Stimulated activated CD8-positive, alpha-beta memory T cell treated with anti-CD3 and anti-CD28 coated beads, Interleukin-4, amount 100 ng/mL, for 4 hours (primary cell): ENCODE results near the gene TYW1B.
A peak's percentile ranks its signal among the peaks of the same experiment; 100 is the strongest.
"Not testable (repeated sequence)": the region's sequence is repeated elsewhere in the genome, so short reads cannot be mapped to it uniquely, and the experiment has no call there.

ENCODE experiments used
- DNase-seq, 2 donors: peaks; one replicate each; pipeline ENCODE4 v3.0.0-alpha.2; 2020; ENCODE audit warnings: low read depth in 2 of 2, low spot score in 1 of 2

Gene TYW1B, protein sequence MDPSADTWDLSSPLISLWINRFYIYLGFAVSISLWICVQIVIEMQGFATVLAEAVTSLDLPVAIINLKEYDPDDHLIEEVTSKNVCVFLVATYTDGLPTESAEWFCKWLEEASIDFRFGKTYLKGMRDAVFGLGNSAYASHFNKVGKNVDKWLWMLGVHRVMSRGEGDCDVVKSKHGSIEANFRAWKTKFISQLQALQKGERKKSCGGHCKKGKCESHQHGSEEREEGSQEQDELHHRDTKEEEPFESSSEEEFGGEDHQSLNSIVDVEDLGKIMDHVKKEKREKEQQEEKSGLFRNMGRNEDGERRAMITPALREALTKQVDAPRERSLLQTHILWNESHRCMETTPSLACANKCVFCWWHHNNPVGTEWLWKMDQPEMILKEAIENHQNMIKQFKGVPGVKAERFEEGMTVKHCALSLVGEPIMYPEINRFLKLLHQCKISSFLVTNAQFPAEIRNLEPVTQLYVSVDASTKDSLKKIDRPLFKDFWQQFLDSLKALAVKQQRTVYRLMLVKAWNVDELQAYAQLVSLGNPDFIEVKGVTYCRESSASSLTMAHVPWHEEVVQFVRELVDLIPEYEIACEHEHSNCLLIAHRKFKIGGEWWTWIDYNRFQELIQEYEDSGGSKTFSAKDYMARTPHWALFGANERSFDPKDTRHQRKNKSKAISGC

DNA sequence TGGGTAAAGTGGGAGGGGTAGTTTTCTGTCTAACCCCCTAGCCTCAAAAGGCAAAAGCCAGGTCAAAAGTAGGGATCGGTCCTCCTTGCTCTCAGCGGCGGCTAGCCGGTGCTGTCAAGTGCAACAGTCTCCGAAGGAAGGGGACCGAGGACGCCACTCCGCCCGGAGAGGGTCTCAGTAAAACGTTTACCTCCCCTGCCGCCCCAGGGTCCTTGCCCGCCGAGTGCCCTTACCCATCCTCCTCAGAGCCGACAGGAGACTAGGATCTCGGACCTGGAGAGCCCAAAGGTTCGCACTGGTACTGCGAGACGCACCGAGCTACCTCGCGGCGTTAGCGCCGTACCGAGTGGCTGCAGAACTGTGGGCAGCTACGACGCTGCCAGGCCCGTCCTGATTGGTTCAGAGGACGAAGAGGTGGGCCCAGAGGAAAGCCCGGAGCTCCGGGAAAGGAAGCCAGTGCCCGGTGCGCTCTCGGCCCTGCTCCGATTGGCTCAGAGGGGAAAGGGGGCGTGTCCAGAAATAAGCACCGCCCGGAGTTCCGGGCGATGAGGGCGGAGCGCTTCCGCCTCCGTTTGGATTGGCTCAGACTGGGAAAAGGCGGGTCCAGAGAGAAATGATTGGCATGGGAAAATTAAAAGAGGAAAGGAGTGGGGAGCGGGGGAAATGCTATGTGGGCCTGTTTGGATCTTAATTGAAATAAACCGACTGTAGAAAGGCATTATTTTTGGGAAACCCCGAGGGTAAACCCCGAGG lies at the start of gene TYW1B:
TSS of gene TYW1B (minus strand) at position 362 of the 753 bp plus-strand sequence. CDS start at position 237, 125 bp downstream.
- peak; percentile 91 to 94 for DNase-seq

DNA sequence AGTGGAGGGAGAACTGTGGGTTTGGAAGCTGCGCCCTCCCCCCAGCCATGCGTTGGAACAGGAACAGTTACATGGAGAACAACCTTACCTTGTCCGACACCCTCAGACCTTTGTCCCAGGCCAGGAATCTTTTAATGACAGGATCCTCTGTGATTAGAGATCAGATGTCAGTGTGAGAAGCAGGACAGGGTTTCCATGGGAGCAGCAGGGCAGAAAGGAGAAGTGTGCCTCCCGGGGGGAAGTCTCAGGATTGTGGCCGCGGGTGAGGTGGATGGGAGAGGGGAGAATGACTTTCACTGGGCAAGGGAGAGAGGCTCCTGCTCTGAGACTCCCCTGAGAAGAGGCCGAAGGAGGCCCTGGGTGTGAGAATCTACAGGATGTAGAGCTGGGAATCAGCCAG lies 39.6 kb upstream of the TYW1B start:
- not testable (repeated sequence) for DNase-seq

DNA sequence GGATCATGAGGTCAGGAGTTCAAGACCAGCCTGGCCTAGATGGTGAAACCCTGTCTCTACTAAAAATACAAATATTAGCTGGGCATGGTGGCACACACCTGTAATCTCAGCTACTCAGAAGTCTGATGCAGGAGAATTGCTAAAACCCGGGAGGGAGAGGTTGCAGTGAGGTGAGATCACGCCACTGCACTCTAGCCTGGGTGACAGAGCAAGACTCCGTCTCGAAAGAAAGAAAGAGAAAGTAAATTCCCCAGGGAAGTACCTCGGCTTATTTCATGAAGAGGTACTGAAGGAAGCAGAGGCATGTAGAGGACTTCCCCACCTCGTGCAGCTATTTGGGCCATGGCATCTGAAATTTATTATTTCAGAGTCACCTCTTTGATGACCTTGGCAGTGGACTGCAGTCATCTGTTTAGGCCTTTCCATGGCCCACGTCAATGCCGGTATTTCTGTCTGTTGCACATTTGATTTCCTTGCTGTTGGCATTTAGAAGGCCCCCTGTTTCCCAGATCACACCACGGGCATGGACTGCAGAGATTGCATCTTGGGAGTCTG lies 30.9 kb upstream of the TYW1B start:
- DNase-seq: not testable (repeated sequence)

DNA sequence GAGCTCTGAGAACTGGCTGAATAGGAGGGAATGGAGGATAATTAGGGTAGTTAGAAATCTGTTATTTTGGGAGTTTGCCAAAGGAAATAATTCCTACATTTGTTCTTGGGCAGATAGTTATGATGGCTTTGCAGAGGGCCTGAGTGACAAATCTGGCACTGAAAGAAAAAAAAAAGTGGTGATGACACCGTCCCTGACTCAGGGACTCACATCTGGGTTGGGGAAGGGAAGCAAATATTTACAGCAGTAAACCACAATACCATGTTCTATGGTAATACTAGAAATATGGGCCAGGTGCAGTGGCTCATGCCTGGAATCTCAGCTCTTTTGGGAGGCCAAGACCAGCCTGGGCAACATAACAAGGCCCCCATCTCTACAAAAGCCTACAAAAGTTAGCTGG lies 29.9 kb upstream of the TYW1B start:
- not testable (repeated sequence) for DNase-seq

DNA sequence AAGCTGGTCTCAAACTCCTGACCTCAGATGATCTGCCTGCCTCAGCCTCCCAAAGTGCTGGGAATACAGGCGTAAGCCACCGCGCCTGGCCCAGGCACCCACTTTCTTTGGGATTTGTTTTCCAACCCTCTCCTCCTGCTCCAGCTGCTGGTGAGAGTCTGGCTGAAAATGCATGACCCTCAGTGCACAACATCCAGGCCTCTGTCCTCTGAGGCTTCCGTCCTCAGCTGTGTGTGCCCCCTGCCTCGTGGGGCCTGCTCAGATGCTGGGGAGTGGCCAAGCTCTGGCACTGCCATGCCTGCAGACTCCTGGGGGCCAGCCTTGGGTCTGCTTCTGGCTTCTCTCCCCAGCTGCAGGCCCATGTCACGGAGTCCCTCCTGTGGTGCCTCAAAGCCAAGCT lies 27.3 kb upstream of the TYW1B start:
- DNase-seq: not testable (repeated sequence)

DNA sequence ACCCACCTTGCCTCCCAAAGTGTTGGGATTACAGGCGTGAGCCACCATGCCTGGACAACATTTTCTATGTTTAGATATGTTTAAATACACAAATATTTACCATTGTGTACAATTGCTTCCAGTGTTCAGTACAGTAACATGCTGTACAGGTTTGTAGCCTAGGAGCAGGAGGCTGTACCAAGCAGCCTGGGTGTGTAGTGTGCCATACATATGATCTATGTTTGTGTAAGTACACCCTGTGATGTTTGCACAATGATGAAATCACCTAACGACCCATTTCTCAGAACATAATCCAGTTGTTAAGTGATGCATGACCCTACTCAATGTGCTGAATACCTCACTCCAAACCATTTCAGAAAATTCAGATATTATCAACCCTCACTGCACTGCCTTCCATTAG lies 24.9 kb upstream of the TYW1B start:
- not testable (repeated sequence) for DNase-seq

DNA sequence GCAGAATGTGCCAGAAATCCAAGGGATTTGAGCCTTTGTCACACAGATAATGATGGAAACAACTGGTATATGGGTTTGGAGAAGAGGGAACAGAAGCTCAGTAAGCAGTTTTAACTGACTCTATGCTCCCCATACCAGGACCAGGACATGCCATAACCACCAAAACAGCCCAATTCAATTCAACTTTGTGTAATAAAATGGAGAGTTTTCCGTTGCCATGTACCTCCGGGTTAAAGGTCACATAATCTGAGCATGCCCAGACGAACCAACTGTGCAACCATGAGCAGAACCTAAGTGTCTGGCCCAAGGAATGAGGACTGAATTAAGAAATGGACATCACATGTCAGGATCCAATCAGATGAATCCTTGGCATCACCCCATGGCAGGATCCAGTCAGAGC lies 22.7 kb upstream of the TYW1B start:
- DNase-seq: not testable (repeated sequence)

DNA sequence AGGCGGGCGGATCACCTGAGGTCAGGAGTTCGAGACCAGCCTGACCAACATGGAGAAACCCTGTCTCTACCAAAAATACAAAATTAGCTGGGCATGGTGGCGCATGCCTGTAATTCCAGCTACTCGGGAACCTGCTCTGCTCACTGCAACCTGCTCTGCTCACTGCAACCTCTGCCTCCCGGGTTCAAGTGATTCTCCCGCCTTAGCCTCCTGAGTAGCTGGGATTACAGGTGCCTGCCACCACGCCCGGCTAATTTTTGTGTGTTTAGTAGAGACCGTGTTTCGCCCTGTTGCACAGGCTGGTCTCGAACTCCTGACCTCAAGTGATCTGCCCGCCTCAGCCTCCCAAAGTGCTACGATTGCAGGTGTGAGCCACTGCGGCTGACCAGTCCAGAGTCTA lies 16.1 kb upstream of the TYW1B start:
- DNase-seq: not testable (repeated sequence)

DNA sequence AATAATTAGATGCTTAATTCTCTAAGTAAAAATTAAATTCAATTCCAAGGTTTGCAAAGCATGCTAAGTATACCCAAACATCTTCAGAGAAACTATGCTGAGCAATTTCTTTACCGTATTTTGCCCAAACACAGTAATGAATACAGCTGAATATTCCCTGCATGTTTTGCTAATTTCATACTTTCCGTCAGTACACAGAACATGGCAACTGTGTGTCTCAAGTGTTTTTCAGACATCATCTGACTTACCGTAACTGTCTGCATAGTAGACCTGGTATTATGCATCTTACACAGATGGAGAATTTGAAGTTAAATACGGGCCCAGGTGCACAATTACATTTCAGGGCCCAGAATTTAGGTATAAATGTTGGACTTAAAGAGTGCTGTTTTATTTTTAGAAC lies 15.2 kb upstream of the TYW1B start:
- not testable (repeated sequence) for DNase-seq

DNA sequence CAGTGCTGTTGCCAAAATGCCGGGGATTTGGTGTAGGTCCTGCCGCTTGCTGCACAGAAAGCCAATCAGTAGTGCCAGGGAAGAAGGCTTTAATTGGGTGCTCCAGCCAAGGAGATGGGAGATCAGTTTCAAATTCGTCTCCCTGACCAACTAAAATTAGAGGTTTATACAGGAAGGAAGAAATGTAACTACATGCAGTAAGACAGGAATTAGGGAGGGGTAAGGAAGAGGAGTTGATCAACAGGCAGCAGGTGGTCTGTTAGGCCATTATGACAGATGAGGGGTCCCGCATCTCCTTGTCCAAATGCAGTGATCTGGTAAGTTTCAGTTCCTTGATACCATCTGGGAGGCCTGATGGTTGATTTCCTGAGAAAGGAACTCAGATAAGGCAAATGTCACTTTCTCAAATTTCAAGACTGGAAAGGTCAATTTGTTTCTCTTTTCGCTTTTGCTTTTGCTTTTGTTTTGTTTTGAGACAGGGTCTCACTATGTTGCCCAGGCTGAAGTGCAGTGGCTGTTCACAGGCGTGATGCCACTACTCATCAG lies 13.0 kb upstream of the TYW1B start:
- not testable (repeated sequence) for DNase-seq

DNA sequence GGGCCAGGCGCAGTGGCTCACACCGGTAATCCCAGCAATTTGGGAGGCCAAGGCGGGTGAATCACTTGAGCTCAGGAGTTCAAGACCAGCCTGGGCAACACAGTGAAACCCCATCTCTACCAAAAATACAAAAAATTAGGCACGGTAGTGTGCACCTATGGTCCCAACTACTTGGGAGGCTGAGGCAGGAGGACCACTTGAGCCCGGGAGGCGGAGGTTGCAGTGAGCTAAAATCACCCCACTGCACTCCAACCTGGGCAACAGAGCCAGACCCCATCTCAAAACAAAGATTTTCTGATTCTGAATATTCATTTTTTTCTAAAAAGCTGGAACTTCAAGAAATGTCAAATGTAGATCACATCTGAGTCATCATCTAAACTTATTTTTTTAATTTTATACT lies 10.3 kb upstream of the TYW1B start:
- DNase-seq: not testable (repeated sequence)

DNA sequence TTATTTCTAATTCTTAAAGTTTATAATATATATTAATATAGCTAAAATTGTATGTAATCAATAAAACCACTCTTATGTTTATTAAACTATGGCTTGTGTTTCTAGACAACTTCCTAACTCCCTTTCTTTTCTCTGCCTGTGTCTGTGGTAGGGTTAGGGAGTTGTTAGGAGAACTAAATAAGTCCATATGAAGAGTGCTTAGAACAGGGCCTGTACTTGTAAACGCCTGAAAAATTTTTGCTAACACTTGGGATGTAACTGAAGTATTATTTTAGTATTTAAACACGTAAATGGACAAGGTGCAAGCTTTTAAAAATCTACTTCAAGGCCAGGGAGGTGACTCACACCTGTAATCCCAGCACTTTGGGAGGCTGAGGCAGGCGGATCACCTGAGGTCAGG lies 9.3 kb upstream of the TYW1B start:
- DNase-seq: not testable (repeated sequence)

DNA sequence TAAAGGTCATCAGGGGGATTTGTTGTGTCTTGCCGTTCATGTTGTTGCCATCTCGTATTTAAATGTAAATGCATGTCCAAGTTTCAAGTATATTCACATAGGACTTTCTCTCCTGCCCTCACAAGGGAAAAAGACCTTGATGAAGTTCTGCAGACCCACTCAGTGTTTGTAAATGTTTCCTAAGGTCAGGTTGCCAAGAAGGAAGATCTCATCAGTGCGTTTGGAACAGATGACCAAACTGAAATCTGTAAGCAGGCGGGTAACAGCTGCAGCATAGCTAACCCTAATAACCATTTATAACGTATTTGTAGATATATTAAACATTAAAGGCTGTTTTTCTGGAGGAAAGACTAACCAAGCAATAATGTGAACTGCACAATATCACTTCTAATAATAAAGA lies 2.6 kb upstream of the TYW1B start:
- DNase-seq: not testable (repeated sequence)

DNA sequence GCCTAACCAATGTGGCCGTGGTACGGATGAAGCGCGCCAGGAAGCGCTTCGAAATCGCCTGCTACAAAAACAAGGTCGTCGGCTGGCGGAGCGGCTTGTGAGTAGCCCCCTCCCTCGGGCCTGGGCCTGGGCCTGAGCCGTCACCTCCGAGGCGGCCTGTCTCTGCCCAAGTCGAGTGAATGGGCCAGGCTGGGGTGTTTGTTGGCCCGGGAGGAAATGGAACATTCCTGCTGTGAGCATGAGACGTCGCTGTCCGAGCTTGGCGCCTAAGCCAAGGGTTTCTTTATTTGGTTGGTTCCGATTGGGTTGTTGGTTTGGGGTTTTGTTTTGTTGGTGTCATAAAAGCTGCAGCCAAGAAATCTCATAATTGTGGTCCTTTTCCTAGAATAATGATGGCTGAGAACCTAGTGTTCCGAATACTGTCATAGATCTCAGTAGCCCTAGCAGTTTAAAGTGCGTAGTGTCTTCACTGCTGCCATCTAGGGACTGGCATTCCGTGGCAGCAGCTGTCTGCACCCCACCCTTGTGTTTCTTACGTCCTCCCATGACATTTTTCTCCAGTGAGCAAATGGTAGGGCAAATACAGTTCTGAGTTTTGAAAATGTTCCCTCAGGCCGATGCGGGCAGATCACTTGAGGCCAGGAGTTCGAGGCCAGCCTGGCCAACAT lies 1.8 kb upstream of the TYW1B start:
- DNase-seq: peak; percentile 6 to 14

DNA sequence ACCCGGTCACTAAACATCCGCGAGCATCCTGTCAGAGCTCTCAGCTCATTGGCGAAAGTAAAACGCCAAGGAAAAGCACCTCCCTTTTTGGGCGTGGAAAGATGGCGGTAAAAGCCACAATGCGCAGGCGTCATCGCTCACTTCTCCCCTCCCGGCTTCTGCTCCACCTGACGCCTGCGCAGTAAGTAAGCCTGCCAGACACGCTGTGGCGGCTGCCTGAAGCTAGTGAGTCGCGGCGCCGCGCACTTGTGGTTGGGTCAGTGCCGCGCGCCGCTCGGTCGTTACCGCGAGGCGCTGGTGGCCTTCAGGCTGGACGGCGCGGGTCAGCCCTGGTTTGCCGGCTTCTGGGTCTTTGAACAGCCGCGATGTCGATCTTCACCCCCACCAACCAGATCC lies 1.3 kb upstream of the TYW1B start:
- DNase-seq: peak; percentile 91 to 97

DNA sequence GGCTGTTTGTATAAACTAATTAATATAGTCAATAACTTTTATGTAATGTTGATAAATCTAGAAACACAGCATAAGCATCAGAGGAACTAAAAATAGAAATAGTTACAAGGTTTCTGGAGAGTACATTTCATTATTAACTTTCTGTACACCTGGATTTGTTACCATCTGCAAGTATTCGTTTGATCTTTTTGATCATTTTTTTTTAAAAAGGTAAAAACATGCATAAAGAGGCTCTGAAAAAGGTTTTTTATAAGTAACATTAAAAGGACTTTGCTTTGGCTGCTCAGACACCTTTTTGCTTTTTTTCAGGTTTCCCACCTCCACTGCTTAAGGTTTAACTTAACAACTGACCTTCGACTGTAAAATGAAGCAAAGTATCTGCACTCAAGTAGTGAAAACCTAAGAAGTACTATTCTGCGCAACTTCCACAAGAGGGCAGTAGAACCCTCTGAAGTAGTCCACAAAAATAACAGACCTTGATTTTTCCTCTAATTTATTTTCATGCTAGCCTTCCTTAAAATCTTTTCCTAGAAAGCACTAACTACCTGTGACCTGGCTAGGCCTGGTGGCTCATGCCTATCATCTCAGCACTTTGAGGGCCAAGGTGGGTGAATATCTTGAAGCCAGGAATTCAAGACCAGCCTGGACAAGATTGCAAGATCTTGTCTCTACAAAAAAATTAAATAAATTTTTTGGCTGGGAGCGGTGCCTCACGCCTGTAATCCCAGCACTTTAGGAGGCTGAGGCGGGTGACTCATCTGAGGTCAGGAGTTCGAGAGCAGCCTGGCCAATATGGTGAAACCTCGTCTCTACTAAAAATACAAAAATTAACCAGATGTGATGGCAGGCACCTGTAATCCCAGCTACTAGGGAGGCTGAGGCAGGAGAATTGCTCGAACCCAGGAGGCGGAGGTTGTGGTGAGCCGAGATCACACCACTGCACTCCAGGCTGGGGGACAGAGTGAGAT lies 4.0 kb downstream of the TYW1B start:
- DNase-seq: not testable (repeated sequence)

DNA sequence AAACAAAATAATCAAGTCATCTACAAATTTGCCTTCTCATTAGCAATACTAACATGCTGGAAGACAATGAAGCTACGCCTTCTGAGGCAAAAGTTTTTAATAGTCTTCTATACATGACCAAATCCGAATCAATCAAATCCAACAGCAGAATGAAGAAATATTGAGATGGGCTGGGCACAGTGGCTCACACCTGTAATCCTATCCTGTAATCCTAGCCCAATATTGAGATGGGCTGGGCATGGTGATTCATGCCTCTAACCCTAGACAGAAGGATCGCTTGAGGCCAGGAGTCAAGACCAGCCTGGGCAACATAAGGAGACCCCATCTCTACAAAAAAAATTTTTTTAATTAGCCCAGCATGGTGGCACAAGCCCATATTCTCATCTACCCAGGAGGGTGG lies 5.5 kb downstream of the TYW1B start:
- not testable (repeated sequence) for DNase-seq

DNA sequence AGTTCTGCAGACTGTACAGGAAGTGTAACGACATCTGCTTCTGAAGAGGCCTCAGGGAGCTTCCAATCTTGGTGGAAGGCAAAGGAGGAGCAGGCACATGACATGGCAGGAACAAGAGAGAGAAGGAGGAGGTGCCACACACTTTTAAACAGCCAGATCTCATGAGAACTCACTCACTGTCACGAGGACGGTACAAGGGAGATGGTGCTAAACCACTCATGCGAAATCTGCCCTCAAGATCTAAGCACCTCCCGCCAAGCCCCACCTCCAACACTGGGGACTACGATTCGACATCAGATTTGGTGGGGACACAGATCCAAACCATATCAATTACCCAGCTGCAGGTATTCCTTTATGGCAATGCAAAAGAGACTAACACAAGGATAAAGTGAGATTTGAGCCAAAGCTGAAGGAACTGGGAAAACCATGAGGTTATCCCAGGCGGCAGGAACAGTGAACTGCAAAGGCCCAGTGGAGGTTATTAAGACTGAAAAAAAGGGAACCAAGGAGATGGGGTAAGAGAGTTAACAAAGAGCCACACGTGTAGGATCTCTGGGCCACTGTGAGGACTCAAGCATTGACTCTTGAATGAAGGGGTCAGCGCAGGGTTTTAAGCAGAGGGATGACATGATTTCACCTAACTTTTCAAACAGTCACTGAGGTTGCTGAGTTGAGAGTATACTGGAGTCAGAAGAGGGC lies 9.2 kb downstream of the TYW1B start:
- DNase-seq: not testable (repeated sequence)

DNA sequence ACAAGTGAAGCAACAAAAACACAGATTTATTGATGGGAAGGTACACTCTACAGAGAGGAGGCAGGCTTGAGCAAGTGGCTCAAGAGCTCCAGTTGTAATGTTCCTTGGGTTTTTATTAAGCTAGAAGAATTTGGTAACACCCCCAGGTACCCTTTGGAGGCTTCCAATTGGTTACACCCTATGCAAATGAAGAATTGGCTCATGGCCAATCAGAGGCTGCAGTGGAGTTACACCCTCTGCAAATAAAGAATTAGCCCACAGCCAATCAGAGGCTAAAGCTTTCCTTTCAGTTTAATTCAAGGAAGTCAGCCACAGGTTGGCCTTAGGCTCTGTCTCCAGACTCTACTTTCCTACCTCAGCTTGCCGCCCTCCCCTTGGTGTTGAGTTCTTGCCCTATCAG lies 10.3 kb downstream of the TYW1B start:
- not testable (repeated sequence) for DNase-seq
